H9 (cell line): Measurements from ENCODE around the gene FRS3. TPM values are rescaled to one million over a fixed set of nuclear protein-coding genes. Genes with fewer than 3 reads are reported as not detected.

Experiments used
- DNase-seq: peaks from one replicate; pipeline ENCODE4 v3.0.0-alpha.2; 2017
- H2AFZ ChIP-seq: one replicate; pipeline ENCODE4 v1.6.1; 2013; ENCODE audit warnings: mild to moderate bottlenecking, low read length, control low read depth, moderate library complexity
- H2AK5ac ChIP-seq: 2 replicates; pipeline ENCODE4 v1.6.1; 2013; ENCODE audit warnings: low read length, control low read depth, mixed read lengths; ENCODE audit not compliant: insufficient read length
- H2BK120ac ChIP-seq: one replicate; pipeline ENCODE4 v1.6.1; 2013; ENCODE audit warnings: low read depth, mild to moderate bottlenecking, low read length, control low read depth, inconsistent platforms; ENCODE audit not compliant: poor library complexity, severe bottlenecking
- H2BK12ac ChIP-seq: 2 replicates; pipeline ENCODE4 v1.6.1; 2013; ENCODE audit warnings: low read length, control low read depth, mixed read lengths, low read depth; ENCODE audit not compliant: insufficient read length
- H2BK15ac ChIP-seq: 2 replicates; pipeline ENCODE4 v1.6.1; 2013; ENCODE audit warnings: low read depth, low read length, control low read depth
- H2BK20ac ChIP-seq: one replicate; pipeline ENCODE4 v1.6.1; 2013; ENCODE audit warnings: low read depth, mild to moderate bottlenecking, low read length, control low read depth, inconsistent platforms; ENCODE audit not compliant: poor library complexity, severe bottlenecking
- H2BK5ac ChIP-seq: 2 replicates; pipeline ENCODE4 v1.6.1; 2013; ENCODE audit warnings: low read length, control low read depth, mixed read lengths; ENCODE audit not compliant: insufficient read length
- H3K14ac ChIP-seq: 2 replicates; pipeline ENCODE4 v1.6.1; 2013; ENCODE audit warnings: low read length, control low read depth; ENCODE audit not compliant: insufficient read depth
- H3K18ac ChIP-seq: 2 replicates; pipeline ENCODE4 v1.6.1; 2013; ENCODE audit warnings: low read depth, mild to moderate bottlenecking, mixed read lengths, low read length, control low read depth; ENCODE audit not compliant: insufficient read length
- H3K23ac ChIP-seq: 2 replicates; pipeline ENCODE4 v1.6.1; 2013; ENCODE audit warnings: low read length, control low read depth, mixed read lengths, low read depth; ENCODE audit not compliant: insufficient read length
- H3K23me2 ChIP-seq: 2 replicates; pipeline ENCODE4 v1.6.1; 2013; ENCODE audit warnings: low read depth, mild to moderate bottlenecking, mixed read lengths, low read length, control low read depth; ENCODE audit not compliant: insufficient read length, poor library complexity, severe bottlenecking
- H3K27ac ChIP-seq: 2 replicates; pipeline ENCODE4 v1.5.1; 2013; ENCODE audit warnings: low read length, control low read depth, mixed read lengths, low read depth; ENCODE audit not compliant: insufficient read length
- H3K27me3 ChIP-seq: 2 replicates; pipeline ENCODE4 v1.6.1; 2013; ENCODE audit warnings: low read length, control low read depth, inconsistent platforms; ENCODE audit not compliant: insufficient read depth
- H3K4ac ChIP-seq: 2 replicates; pipeline ENCODE4 v1.6.1; 2013; ENCODE audit warnings: low read depth, mild to moderate bottlenecking, control low read depth, inconsistent platforms, low read length, moderate library complexity
- H3K4me1 ChIP-seq: 2 replicates; pipeline ENCODE4 v1.6.1; 2013; ENCODE audit warnings: low read length, control low read depth, inconsistent platforms; ENCODE audit not compliant: insufficient read depth
- H3K4me2 ChIP-seq: 2 replicates; pipeline ENCODE4 v1.6.1; 2013; ENCODE audit warnings: low read length, control low read depth, mixed read lengths; ENCODE audit not compliant: insufficient read length, insufficient read depth
- H3K56ac ChIP-seq: 2 replicates; pipeline ENCODE4 v1.6.1; 2013; ENCODE audit warnings: low read depth, mild to moderate bottlenecking, mixed read lengths, low read length, control low read depth; ENCODE audit not compliant: insufficient read length
- H3K79me1 ChIP-seq: 2 replicates; pipeline ENCODE4 v1.6.1; 2013; ENCODE audit warnings: low read depth, mild to moderate bottlenecking, moderate library complexity, low read length, control low read depth, inconsistent platforms; ENCODE audit not compliant: insufficient read depth, poor library complexity, severe bottlenecking
- H3K79me2 ChIP-seq: 2 replicates; pipeline ENCODE4 v1.6.1; 2013; ENCODE audit warnings: low read length, control low read depth, inconsistent platforms; ENCODE audit not compliant: insufficient read depth
- H3K9ac ChIP-seq: 2 replicates; pipeline ENCODE4 v1.6.1; 2013; ENCODE audit warnings: low read length, control low read depth, mixed read lengths; ENCODE audit not compliant: insufficient read length; ENCODE audit errors: extremely low read depth
- H3K9me3 ChIP-seq: one replicate; pipeline ENCODE4 v1.6.1; 2013; ENCODE audit warnings: low read depth, low read length, inconsistent platforms; ENCODE audit not compliant: control insufficient read depth
- H3T11ph ChIP-seq: one replicate; pipeline ENCODE4 v1.6.1; 2013; ENCODE audit warnings: mild to moderate bottlenecking, low read length, control low read depth, inconsistent platforms
- H4K20me1 ChIP-seq: one replicate; pipeline ENCODE4 v1.6.1; 2013; ENCODE audit not compliant: control insufficient read depth, insufficient read length, insufficient read depth
- H4K5ac ChIP-seq: 2 replicates; pipeline ENCODE4 v1.6.1; 2013; ENCODE audit warnings: low read depth, mild to moderate bottlenecking, mixed read lengths, low read length, control low read depth; ENCODE audit not compliant: insufficient read length
- H4K8ac ChIP-seq: replicated peaks from 2 replicates; pipeline ENCODE4 v1.6.1; 2013; ENCODE audit warnings: low read length, control low read depth, mixed read lengths, low read depth; ENCODE audit not compliant: insufficient read length
- H4K91ac ChIP-seq: 2 replicates; pipeline ENCODE4 v1.6.1; 2013; ENCODE audit warnings: low read depth, mild to moderate bottlenecking, moderate library complexity, mixed read lengths, low read length, control low read depth; ENCODE audit not compliant: insufficient read length
- H3K27ac Mint-ChIP-seq, 3 experiments: 2 replicates in 2 of 3; 3 replicates in 1 of 3; pipeline ENCODE4 v1.8.0; 2020 to 2021; ENCODE audit warnings: mixed read lengths in 3 of 3, mild to moderate bottlenecking in 1 of 3, moderate library complexity in 1 of 3
- H3K27me3 Mint-ChIP-seq: 2 replicates; pipeline ENCODE4 v1.8.0; 2021; ENCODE audit warnings: low read depth, mild to moderate bottlenecking, moderate library complexity, mixed read lengths
- H3K36me3 Mint-ChIP-seq, 3 experiments: 2 replicates in 2 of 3; 3 replicates in 1 of 3; pipeline ENCODE4 v1.8.0; 2020 to 2021; ENCODE audit warnings: low read depth in 3 of 3, mixed read lengths in 3 of 3; ENCODE audit not compliant: insufficient read depth in 1 of 3
- H3K4me1 Mint-ChIP-seq, 2 experiments: 2 replicates each; pipeline ENCODE4 v1.8.0; 2020; ENCODE audit warnings: mixed read lengths in 2 of 2
- H3K4me3 Mint-ChIP-seq, 2 experiments: 2 replicates in 1 of 2; 3 replicates in 1 of 2; pipeline ENCODE4 v1.8.0; 2020 to 2021; ENCODE audit warnings: mild to moderate bottlenecking in 2 of 2, mixed read lengths in 2 of 2, moderate library complexity in 1 of 2
- H3K9me3 Mint-ChIP-seq, 2 experiments: 2 replicates in 1 of 2; 3 replicates in 1 of 2; pipeline ENCODE4 v1.8.0; 2020; ENCODE audit warnings: mild to moderate bottlenecking in 2 of 2, mixed read lengths in 2 of 2, moderate library complexity in 1 of 2
- CTCF ChIP-seq: fragments of 200-600 bp; sonication (generic); conservative IDR thresholded peaks from 3 replicates; pipeline ENCODE4 v1.8.0; 2021; ENCODE audit warnings: antibody characterized with exemption, mild to moderate bottlenecking
- WGBS: extraction: QIAGEN DNeasy Blood & Tissue Kit; methylation state at CpG from one replicate; pipeline ENCODE4 v1.1.7; 2013; ENCODE audit warnings: missing lambda C conversion rate, low lambda C conversion rate, mixed read lengths; ENCODE audit not compliant: insufficient read length; ENCODE audit errors: extremely low coverage; 5-methylcytosine and 5-hydroxymethylcytosine counted together
- total RNA-seq: library from RNA; stranded (reverse); gene quantifications from 2 replicates; pipeline ENCODE4 v1.2.1, GENCODE V29; 2021

The FRS3 gene
- total RNA-seq, 1 experiment from 2014 or later = 4.8 TPM

DNA sequence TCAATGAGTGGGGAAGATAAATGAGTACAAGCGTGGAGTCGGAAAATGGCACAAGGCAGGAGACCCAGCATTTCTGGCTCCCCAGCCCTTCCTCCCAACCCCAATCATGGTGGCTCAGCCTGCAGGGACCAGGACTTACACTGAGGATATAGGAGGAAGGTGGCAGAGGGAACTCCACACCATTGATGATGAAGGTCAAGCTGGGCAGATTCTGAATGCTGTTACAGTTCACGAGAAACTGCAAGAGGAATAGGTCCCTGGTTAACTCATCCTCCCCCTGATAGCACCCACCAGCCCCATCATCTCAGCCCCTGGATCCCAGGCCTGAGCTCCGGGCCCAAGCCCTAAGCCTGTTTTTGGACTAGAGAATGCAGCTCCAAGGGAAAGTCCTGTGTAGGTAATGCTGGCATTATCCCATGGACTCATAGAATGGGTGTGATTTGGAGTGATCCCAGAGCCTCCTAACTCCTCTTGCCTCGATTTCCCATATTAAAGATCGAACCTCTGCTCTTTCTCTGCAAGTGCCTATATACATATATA lies 42.0 kb downstream of the FRS3 start:
- Histone ChIP-seq H3K18ac (no peak overlapping the region), H4K20me1 (no peaks in the 10 kb centered on the region), H3K56ac (no peak overlapping the region), H3K4me1 (no peaks in the 10 kb centered on the region; the same call in 1 of the 2 replicates), H3K79me2 (no peaks in the 10 kb centered on the region), H3K27me3 (no peaks in the 10 kb centered on the region), H3K79me1 (no peaks in the 10 kb centered on the region), H3K9ac (no peak overlapping the region), H3K4ac (no peak overlapping the region), H2BK12ac (no peak overlapping the region), H2BK15ac (no peak overlapping the region), H2AK5ac (no peak overlapping the region), H2BK20ac (no peak overlapping the region), H3T11ph (no peak overlapping the region), H2BK5ac (no peak overlapping the region), H3K14ac (no peak overlapping the region), H4K8ac (no peak overlapping the region), H4K91ac (no peak overlapping the region), H2BK120ac (no peak overlapping the region), H3K9me3 (no peaks in the 10 kb centered on the region), H3K23me2 (peaks cover 12% of the 10 kb centered on the region), H2AFZ (no peak overlapping the region), H4K5ac (no peak overlapping the region), H3K27ac (no peak overlapping the region), H3K4me2 (no peak overlapping the region), H3K23ac (no peak overlapping the region)
- no peak for DNase-seq
- Mint-ChIP-seq H3K4me3 (no peak overlapping the region), H3K4me1 (peaks cover 28% of the 10 kb centered on the region in 2 experiments), H3K9me3 (no peaks in the 10 kb centered on the region; a peak in 1 of 5 replicates), H3K27me3 (peaks cover 21% of the 10 kb centered on the region), H3K27ac (no peak overlapping the region), H3K36me3 (no peaks in the 10 kb centered on the region; a peak in 1 of 7 replicates)
- no peak for TF ChIP-seq CTCF
- no CpG with 5 or more reads among the region's 6 CpGs for WGBS
